Measurements from ENCODE around the gene SCYL2.

DNA sequence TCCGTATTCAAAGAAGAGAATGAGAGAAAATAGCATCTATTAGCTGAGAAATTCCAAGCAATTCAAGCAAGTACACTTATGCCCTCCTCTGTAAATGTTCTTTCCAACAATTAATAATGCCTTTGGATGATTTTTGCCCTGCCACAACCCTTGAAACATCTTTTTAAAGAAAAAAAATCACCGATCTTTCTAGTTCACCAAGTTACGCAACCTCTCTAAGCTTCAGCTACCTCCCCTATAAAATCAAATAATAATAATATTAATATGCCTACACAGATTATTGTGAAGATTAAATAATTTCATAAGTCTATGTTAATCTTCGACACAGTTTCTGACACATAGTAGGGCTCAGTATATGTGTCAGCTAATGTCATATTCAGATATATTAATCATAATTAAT is 19.2 kb upstream of the SCYL2 start:
- TF ChIP-seq, protein P1, sequence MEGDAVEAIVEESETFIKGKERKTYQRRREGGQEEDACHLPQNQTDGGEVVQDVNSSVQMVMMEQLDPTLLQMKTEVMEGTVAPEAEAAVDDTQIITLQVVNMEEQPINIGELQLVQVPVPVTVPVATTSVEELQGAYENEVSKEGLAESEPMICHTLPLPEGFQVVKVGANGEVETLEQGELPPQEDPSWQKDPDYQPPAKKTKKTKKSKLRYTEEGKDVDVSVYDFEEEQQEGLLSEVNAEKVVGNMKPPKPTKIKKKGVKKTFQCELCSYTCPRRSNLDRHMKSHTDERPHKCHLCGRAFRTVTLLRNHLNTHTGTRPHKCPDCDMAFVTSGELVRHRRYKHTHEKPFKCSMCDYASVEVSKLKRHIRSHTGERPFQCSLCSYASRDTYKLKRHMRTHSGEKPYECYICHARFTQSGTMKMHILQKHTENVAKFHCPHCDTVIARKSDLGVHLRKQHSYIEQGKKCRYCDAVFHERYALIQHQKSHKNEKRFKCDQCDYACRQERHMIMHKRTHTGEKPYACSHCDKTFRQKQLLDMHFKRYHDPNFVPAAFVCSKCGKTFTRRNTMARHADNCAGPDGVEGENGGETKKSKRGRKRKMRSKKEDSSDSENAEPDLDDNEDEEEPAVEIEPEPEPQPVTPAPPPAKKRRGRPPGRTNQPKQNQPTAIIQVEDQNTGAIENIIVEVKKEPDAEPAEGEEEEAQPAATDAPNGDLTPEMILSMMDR (IDR thresholded peaks at IDR 0.05 in 8 of 11, conservative IDR thresholded peaks at IDR 0.05 in 3 of 11), result no peak
- no peak for TF ChIP-seq POLR2A (IDR thresholded peaks at IDR 0.05)

Data from spleen (tissue), 7 donors.